Stimulated activated CD4-positive, alpha-beta T cell treated with anti-CD3 and anti-CD28 coated beads, Interleukin-15, amount 100 ng/mL, for 24 hours (primary cell): Measurements from ENCODE around the gene KIAA2012.

Experiments
- DNase-seq: peaks from one replicate; pipeline ENCODE4 v3.0.0-alpha.2; 2020

Gene KIAA2012

DNA sequence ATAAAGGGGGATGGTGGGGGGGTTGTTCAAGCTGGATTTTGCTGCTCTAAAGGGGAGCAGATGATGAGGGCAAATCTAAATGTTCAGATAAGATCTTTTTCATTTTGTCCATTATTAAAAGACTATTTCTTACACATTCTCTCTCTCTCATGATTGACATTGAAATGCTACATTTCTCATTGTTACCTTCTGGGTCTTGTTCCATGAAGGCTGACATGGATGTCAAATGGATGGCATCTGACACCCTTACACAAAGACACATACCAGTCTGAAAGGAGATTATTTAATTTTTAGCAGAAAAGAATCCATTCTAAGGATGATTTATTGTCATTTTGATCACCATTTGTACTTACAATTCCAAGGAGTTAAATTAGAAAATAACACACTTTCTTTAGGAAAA is 28.3 kb upstream of the KIAA2012 start:
- no peak for DNase-seq

GRCh38 chr2:202046572-202046971 is 26.5 kb upstream of the KIAA2012 start:
- no peak for DNase-seq

- no peak for DNase-seq
Observed at GRCh38 chr2:202049092-202049728, 23.8 kb upstream of the KIAA2012 start.

DNA sequence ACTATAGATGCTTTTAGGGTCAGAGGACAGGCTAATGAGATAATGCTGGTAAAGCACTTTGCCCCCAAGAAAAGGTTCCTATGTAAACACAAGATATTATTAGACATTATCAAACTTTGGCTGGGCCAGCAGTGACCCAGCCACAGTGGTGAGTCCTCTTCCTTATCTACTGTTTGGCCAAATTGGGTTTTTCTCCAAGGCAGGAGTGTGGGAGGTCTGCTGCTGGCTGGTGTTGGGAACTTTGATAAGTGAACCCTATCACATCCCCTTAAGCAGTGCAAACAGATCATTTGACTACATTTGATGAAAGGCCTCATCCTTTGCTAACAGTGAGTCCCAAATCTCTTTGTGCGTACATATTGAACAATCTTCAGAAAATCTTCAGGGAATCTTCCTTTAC is 23.2 kb upstream of the KIAA2012 start:
- no peak for DNase-seq

GRCh38 chr2:202050652-202051051 is 22.4 kb upstream of the KIAA2012 start:
- no peak for DNase-seq

DNA sequence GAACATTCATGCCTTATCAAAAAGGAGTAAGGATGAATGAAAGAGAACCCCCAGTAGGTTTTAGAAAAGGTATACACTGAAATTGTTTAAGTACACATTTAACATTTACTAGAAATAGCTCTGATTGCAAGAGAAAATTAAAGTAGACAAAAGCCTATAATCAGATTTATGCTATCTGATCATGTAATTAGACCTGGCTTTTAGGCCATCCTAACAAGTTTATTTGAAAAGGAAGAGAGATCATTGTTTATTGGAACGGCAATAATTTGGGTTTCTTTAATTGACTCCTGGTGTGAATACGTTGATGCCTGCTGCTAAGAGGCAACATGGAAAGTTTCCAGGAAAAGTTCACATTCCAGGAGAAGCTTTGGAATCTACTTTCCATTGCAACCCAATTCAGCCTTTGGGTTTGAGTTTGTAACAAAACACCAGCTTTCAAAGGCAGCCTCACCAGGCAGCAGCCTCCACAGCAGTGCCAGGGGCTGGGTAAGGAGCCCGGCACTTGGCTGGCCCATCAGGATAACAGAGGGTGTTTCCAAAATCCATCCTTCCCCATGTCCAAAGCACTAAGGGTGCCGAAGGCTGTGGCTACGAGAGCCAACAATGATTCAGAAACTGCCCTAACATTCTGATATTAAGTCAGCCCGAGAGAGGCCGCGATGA is 21.4 kb upstream of the KIAA2012 start:
- DNase-seq: no peak

- no peak for DNase-seq
Observed at GRCh38 chr2:202052235-202052634, 20.8 kb upstream of the KIAA2012 start.

- DNase-seq: no peak
Observed at GRCh38 chr2:202054679-202055078, 18.4 kb upstream of the KIAA2012 start.

- no peak for DNase-seq
Observed at GRCh38 chr2:202056611-202057010, 16.4 kb upstream of the KIAA2012 start.

- no peak for DNase-seq
Observed at GRCh38 chr2:202060218-202060617, 12.8 kb upstream of the KIAA2012 start.

DNA sequence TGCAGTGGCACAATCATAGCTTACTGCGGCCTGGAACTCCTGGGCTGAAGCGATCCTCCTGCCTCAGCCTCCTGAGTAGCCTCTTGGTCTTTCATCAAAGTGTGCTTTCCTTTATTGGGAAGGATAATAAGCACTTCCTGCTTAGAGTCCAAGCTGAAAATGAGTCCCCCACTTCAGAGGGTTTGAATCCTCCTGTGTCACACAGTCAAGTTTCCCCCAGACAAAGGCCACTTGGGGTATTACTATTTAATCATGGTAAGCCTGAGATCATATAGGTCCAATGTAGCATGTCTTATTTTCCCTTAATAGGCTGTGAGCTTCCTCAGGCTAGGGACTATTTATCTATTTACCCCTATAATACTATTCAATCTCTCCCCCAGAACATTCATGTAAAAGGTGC is 11.4 kb upstream of the KIAA2012 start:
- DNase-seq: no peak

DNA sequence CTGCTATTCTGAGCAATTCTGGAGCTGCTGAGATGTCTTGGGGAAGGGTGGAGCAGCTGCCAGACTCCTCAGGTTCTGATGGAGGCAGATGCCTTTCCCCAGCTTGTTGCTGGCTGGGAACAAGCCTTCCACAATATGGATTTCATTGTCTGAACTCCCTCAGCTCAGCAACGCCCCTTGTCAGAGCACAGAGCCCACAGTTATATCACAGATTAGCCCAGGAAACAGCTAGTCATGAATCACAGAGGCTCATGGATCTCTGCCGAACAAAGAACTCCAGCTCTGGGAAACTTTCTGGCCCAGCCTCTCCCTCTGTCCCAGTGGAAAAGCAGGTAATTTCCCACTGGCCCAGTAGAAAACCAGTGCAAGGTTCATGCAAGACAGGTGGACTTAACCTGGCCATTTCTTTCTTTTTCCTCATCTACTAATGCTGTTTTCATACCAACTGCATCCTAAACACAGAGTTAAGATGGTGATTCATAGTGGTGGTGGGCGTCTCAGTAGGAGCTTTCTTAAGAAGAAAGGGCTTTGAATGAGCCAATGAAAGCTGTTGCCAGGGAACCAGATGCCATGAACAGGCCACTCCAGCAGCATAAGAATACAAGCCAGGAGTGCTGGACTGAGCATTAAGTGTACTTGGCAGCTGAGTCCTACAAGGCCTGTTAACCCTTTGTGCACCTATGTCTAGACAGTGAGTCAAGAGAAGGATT is 8.7 kb upstream of the KIAA2012 start:
- DNase-seq: peak; percentile 8

- no peak for DNase-seq
Observed at GRCh38 chr2:202064881-202065230, 8.2 kb upstream of the KIAA2012 start.

DNA sequence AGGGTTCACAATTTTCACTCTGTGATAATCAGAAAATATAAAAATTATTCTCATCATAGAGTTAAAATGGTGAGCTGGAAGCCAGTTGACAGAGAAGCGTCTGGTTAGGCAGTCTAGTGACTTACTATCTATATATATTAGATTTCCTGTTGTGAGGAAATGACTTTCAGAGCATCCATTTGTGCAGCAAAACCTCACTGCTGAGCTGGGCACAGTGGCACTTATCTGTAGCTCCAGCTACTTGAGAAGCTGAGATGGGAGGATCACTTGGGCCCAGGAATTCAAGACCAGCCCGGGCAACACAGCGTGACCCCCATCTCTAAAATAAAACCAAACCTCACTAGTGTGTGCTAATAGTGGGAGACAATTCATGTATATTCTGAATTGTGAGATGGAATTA is 7.2 kb upstream of the KIAA2012 start:
- DNase-seq: no peak

GRCh38 chr2:202066875-202067274 is 6.2 kb upstream of the KIAA2012 start:
- no peak for DNase-seq

- DNase-seq: no peak
Observed at GRCh38 chr2:202067589-202067988, 5.5 kb upstream of the KIAA2012 start.

GRCh38 chr2:202069170-202070067 is 3.6 kb upstream of the KIAA2012 start:
- no peak for DNase-seq

DNA sequence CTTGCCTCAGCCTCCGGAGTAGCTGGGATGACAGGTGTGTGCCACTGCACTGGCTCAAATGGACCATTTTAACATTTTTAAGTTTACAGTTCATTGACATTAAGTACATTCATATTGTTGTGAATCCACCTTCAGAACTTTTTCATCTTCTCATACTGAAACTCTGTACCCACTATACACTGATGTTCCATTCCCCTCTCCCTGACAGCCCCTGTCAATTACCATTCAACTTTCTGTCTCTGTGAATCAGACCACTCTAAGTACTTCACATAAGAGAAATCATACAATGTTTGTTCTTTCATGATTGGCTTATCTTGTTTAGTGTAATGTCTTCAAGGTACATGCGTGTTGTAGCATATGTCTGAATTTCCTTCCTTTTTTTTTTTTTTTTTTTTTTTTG is 1.9 kb upstream of the KIAA2012 start:
- no peak for DNase-seq

- no peak for DNase-seq
Observed at GRCh38 chr2:202072226-202072625, 829 bp upstream of the KIAA2012 start.

GRCh38 chr2:202074324-202074723 is 1.3 kb downstream of the KIAA2012 start:
- no peak for DNase-seq

- no peak for DNase-seq
Observed at GRCh38 chr2:202079310-202079709, 6.3 kb downstream of the KIAA2012 start.

DNA sequence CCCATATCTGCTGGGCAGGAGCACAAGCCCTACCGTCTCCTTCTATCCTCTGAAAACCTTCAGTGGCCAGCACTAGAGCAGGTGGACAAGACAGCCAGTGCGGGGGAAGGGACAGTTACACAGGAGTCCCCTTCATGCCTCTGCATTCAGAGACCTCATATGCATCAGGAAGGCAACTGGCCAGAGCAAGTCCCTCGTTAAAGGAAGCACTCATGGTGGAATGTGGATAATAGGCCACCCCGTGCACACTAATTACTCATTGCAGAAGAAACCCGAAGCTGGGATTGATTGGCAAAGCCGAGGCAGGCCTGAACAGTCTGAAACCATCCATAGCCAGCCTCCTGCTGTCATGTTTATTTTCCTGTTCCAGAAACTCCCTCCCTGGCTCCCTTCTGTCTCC is 11.2 kb downstream of the KIAA2012 start:
- DNase-seq: no peak

GRCh38 chr2:202088777-202089176 is 15.7 kb downstream of the KIAA2012 start:
- DNase-seq: no peak
